Ramos (cell line): ENCODE data around the gene BBLN.

Source experiments
- in situ Hi-C: fragments of 300-500 bp; cut with MboI; formaldehyde crosslinking; loops from one replicate; pipeline ENCODE4 v1.14.3; 2022; ENCODE audit warnings: low sequenced_read_pairs; ENCODE audit not compliant: unreplicated experiment

BBLN gene

DNA sequence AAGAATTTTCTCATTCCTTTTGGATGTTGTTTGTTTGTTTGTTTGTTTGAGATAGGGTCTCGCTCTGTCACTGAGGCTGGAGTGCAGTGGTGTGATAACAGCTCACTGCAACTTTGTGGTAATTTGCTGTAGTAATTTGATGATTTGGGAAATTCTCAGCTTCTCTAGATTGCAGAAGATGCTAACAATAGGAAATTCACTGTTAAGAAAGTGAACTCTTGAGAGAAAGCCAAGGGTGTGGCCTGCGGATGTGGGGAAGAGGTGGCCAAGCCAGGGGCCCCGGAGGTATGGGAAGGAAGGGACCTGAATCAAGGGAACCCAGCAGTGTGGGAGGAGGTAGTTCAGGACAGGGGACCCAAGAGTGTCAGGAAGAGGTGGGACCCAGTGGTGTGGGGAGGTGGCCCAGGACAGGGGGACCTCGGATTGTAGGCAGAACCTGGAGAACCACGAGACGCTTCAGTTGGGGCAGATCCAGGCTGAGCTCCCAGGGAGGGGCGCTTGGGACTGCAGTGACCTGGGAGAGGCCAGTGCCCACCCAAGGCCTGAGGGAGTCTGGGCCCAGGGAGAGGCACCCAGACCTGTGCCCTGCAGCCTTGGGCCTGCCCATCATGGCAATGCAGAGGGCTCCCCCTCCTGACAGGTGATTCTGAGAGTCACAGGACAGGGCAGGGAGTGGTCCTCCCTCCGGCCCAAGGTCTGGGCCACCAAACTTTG, 16.4 kb upstream of the BBLN start:
- in situ Hi-C loops, result no loop called here

DNA sequence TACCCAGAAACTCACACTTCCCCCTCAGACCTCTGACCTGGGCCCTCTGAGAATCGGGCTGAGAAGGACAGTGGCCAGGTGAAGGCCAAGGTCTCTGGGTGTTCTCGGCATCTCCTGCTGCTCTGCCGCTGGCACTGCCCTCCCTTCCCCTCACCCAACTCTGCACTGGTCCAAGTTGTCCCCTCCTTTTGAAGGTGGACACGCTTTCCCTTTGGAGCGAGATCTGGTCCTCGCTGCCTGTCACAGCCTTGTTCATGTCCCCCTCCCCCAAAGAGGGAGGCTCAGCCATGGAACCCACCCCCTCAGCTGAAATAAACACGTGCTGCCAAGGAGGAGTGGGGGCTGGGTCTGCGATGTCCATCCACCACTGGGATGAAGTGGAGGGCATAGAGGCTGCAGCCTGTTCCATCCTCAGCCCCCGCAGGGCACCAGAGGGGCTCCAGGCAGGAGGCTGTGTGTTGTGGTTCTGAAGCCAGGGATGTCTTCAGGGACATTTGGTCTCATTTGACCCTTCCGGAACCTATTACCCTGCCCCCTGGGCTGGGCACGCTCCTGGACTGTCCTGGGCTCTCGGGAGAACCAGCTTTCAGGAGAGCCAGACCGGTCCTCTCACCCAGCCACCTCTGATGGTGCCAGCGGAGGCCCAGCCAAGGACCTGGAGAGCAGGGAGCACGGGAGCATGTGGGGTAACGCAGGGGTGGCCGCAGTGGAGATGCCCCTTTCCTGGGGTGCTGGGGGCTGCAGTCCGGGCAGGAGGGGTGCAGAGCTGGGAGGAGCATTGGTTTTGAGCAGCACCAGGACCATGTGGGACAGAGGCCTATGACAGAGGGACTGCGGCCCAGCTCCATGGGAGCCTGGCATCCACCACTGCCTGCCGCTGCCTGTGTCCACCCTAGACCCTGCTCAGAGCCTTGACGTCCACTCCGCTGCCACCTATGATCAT, 15.6 kb upstream of the BBLN start:
- in situ Hi-C loops, result no loop called here

DNA sequence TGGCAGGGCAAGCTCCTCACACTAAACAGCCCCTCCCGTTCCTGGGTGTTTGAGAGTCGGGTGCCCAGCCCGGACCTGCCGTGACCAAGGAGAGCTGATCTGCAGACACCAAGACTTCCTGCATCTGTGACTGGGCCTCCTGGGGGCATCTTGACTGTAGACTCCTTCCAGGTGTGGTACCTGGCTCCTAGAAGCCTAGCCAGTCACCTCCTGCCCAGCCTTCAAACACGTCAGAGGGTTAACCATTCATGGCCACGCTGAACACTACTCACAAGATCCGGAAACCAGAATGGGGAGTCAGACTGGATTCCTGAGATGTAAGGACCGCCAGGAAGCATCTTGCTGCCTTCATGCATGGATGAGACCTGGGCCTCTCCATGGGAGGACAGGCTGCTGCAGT, 14.5 kb upstream of the BBLN start:
- in situ Hi-C loops, result no loop called here

DNA sequence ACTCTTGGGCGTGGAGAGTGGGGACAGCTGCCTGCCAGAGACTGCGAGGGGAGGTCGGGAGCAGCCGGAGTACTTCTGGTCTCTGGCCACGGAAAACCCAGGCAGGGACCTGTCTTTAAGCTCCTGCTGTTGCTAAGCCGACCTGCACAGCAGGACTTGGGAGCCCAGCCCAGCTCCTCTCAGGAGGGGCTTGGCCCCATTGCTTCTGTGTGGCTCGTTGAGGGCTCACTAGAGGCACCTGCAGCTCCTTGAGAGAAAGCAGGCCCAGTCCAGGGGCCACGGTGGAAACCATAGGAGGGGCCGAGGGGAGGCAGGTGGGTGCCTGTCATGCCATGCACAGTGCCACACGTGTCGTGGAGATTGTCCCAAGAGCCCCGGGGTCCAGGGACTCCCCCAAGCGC, 14.1 kb upstream of the BBLN start:
- in situ Hi-C loops, result no loop called here

DNA sequence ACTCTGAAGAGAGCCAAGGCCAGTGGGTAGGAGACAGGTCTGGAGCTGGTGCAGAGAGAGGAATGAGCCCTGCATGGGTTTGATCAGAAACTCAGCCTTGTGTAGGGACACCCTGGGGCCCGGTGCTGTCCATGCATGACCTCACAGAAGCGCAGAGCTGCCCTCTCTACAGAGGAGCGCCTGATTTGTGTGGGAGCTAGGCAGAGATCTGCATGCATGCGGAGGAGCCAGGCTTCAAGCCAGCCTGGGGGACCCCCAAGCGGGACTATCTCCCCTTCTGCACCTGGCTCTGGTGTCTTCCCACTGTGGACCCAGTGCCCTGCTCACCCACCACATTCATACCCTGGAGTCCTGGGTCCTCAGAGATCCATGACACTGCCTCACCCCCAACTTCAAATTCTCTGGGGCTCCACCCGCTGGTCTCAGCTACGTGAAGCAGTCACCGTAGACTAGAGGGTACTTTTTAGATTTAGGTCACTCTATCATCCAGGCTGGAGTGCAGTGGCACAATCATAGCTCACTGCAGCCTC, 13.4 kb upstream of the BBLN start:
- in situ Hi-C loops, result no loop called here

DNA sequence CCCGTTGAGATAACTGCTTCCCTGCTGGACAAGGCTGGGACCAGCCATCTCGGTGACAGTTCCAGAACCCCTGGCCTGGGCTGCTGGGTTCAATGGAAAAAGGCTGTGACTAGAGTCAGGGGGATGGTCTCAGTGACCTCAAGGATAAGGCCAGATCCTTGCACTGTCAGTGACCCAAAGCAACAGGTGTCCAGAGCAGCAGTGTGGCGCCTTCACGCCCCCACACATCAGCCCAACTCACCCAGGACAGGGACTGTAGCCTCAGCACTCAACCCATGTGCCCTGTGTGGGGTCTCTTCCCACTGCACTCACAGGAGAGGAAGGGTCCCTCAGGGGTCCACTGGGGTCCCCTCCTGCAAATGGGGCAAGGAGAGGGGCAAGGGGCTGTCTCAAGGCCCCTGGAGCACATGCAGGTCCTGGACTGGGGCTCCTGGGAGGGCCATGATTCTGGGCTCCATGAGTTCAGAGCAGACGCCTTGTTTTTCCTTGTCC, 11.5 kb upstream of the BBLN start:
- in situ Hi-C loops, result no loop called here

DNA sequence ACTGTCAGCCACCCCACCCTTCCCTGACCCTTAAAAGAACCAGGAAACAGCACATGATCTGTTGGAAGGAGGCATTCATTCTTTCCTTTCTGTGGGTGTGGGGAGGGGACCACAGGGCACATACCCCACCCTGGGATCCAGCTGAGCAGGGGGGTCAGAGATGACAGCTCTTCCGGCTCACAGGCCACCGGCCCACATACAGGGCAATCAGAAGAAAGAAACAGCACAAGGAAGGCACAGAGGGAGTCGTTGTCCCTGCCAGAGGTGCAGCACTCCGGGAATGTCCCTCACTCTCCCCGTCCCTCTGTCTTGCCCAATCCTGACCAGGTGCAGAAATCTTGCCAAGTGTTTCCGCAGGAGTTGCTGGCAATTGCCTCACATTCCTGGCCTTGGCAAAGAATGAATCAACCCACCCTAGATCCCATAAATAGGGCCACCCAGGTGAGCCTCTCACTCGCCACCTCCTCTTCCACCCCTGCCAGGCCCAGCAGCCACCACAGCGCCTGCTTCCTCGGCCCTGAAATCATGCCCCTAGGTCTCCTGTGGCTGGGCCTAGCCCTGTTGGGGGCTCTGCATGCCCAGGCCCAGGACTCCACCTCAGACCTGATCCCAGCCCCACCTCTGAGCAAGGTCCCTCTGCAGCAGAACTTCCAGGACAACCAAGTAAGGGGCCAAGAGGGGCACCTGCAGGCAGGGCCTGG, 10.9 kb upstream of the BBLN start, which contains the start of gene LCN2:
TSS of gene LCN2 (plus strand) at position 453 of the 701 bp plus-strand sequence. CDS start at position 526, 73 bp downstream.
- in situ Hi-C loops, result no loop called here

DNA sequence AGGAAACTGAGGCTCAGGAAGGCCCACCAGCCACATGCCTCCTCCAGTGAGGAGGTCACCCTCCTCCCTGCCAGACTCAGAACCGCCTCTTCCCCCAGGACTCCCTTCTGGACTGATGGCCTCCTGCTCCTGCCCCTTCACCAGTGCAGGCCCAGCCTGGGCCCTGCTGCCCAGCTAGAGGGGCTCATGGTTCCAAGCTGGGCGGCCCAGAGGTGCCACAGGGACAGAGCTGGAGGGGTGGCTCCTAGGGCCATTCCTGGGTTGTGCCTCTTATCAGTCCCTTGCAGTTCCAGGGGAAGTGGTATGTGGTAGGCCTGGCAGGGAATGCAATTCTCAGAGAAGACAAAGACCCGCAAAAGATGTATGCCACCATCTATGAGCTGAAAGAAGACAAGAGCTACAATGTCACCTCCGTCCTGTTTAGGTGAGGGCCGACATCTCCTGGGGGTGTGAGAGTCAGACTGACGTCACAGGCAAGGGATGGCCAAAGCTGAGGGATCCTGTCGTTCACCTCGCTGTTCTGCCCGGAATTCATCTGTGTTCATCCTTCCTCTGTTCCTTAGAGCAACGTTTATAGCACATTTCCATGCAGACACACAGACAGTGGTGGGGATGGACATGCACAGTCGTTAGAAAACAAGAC, 10.0 kb upstream of the BBLN start:
- in situ Hi-C loops, result no loop called here

DNA sequence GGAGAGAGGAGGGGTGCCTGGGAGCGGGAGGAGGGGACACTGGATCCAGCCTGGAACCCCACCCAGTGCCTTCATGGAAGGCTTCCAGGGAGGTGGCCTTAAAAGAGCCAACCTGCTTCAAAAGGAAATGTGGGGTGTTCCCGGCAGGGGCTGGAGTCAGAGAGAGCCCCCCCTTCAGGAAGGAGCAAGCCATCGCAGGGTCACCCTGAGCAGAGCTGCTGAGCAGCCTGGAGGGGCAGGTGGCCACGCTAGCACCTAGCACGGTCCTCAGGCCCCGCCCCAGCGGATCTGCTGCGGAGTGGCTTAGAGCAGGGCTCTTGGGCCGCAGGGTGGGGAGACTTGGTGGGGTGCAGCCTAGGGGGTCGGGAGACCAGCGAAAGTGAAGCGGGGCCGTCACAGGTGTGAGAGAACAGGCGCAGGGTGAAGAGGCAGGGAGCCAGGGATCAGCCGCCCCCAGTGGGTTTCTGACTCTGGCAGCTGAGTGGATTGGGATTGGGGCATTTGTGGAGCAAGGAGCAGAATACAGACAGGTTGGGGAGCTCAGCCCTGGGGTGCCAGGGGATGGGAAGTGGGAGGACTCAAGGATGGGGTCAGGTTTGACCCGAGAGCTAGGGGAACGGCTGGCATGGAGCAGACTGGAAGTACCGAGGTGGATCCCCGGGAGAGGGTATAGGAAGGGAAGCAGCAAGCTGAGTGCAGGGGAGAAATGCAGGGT, 9.3 kb upstream of the BBLN start:
- in situ Hi-C loops, result no loop called here

DNA sequence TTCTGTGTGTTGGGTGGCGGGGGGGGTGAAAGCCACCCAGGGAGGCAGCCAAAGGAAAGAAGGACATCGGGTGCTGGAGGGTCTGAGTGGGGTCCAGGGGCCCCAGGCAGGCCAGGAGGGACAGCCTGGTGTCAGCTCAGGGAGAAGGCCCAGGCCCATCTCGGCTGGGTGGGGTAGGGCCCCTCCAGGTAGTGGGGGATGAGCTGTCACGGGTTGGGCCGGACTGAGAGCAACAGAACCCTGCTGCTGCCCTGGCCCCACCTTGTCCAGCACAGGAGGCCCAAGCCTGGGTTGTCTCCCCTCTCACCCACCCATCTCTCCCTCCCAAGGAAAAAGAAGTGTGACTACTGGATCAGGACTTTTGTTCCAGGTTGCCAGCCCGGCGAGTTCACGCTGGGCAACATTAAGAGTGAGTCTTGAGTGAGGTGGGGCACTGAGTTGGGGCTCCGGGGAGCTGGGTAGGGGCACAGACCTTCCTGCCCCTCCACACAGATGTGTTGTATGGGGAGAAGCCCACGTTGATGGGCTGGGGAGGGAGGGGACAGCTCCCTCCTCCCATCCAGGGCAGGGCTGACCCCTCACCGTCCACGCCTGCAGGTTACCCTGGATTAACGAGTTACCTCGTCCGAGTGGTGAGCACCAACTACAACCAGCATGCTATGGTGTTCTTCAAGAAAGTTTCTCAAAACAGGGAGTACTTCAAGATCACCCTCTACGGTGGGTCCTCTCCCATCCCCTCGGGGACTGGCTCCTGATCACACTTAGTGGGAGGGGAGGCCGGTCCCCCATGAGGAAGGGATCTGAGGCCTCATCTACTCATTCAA, 8.5 kb upstream of the BBLN start:
- in situ Hi-C loops, result no loop called here

DNA sequence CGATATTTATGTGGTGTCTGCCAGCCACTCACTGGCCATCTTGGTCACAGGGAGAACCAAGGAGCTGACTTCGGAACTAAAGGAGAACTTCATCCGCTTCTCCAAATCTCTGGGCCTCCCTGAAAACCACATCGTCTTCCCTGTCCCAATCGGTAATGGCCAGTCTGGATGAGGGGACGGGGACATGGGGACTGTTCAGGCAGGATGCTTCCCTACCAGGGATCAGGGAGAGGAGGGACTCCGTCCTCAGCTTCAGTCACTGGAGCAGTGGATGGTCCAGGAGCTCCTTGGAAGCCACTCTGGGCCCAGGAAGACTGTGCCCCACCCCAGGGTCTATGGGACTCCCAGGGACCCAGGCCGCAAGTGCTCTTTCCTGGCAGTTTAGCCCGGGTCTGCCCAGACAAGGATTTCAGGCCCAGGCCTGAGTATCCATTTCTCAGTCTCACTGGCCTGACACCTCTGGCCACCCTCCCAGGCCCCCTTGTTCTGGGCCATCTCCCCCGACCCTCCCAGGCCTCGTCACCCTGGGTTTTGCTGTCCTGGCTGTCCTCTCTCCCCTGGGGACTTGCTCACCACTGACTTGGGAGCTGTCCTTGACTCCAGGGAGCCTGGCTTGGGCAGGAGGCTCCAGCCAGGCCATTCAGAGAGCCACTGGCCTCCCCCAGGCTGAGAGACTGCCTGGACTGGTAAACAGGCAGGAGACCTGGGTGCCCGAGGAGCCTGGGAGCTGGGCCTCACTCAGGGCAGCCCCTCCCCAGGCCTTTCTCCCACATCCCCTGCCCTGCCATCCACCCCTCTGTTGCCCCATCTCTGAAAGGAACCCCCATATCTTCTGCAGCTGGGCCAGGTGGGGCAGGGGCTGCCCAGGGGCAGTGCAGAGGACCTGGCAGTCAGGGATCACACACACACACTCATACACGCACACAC, 7.7 kb upstream of the BBLN start:
- in situ Hi-C loops, result no loop called here

DNA sequence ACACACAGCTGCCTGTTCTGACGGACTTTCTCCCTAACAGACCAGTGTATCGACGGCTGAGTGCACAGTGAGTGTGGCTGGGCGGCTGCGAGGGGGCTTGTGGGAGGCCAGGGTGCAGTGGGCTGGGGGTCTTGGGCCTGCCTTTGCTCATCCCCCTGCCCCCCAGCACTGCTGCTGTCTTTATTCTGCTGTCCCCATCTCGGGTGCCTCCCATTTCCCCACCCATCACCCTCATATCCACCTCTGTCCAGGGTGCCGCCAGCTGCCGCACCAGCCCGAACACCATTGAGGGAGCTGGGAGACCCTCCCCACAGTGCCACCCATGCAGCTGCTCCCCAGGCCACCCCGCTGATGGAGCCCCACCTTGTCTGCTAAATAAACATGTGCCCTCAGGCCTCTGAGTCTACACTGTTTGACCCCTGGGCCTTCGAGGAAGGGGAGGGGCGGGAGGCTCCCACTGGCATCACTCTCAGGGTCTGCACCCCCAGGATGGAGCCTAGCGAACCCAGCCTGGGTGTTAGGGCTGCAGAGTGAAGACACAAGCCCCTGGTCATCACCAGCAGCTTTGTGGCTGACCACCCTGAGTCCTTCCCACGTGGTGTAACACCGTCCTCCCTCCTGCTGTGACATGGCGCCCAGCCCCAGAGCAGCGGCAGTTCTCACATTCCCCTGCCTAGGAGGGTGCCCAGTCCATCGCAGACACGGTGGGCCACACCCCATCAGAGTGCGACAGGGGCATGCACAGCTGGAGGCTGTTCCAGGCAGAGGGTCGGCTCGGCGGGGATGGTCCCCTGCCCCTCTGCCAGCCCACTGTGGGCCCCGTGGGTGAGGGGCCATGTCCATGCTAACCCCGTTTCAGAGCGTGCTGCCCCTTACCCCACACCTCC, 6.8 kb upstream of the BBLN start:
- in situ Hi-C loops, result no loop called here

DNA sequence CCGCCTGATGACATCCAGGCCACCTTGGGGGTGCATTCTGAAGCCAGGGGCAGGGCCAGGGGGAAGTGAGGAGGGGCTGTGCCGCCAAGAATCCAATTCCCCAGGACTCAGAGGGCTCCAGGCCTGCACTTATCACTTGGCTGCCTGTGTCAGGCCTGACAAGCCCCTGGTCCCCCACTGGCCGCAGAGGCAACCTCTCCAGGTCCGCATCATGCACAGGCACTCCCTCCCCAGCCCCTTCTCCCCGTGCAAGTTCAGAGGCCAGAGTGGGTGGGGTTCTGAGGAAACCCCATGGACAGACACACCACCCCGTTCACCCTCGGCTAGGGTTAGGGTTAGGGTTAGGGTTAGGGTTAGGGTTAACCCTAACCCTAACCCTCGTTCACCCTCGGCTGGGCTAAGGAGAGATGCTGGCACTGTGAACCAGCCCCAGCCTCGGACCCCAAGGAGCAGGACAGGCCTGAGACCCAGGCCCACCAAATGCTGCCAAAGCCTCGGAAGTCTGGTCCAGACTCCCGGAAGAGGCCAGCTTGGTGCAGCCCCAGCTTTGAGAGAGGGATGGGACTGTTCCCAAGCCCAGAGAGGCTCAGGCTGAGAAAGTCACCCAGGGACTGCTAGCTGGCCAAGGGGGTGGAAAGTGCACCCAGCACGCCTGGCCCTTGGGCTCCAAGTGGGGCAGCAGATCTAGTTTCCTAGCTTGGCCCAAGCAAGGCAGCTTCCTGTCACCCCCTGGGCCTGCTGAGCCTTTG, 5.9 kb upstream of the BBLN start:
- in situ Hi-C loops, result no loop called here

DNA sequence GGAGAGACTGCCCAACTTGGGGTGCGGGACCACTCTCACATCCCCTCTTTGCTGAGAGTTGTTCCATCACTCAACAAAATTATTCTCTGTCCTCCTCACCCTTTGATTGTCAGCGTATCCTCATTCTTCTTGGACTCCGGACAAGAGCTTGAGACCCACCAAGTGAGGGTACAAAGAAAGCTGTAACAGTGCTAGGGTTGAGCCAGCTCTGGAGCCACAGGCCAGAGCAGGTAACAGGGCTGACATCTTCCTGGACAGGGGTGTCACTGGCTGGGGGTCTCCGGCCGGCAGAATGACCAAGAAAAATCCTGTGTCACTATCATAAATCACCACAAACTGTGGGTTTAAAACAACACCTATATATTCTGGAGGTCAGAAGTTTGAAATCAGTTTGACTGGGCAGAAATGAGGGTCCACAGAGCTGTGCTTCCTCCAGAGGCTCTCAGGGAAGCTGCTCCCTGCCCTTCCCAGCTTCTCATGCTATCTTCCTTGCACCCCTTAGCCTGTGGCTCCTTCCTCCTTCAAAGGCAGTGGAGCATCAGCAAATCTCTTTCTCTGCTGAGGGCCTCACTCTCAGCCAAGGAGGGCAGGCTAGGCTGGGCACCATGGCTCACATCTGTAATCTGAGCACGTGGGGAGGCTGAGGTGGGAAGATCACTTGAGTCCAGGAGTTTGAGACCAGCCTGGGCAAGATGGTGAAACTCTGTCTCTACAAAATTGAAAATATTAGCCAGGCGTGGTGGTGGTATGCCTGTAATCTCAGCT, 4.1 kb upstream of the BBLN start:
- in situ Hi-C loops, result no loop called here

DNA sequence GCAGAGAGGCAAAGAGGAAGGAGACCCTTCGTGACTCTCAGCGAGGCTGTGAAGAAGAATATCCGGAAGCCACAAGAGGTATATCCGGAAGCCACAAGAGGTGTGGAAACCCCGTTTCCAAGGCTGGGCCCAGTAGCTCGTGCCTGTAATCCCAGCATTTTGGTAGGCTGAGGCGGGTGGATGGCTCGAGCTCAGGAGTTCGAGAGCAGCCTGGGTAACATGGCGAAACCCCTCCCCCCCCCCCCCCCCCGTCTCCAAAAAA, 612 bp upstream of the BBLN start:
- in situ Hi-C loops, result no loop called here
